H1 (cell line): Measurements from ENCODE around the gene ATPAF1. TPM values are rescaled to one million over a fixed set of nuclear protein-coding genes. Genes with fewer than 3 reads are reported as not detected.

Experiments used
- CTCF ChIA-PET: fragments of 300-600 bp; sonication (Branson Sonifier 250); formaldehyde crosslinking; loops from one replicate; lab custom pipeline; 2021; ENCODE audit not compliant: partially characterized antibody; lab: Charles Lee
- POLR2A ChIA-PET: fragments of 300-600 bp; sonication (Branson Sonifier 250); formaldehyde crosslinking; loops from one replicate; lab custom pipeline; 2021; ENCODE audit warnings: inconsistent platforms; ENCODE audit not compliant: partially characterized antibody; lab: Charles Lee
- DNase-seq, 2 experiments: peaks; one replicate each; pipeline versions ENCODE4 v3.0.0 to v3.0.0-alpha.2; 2010 to 2022; ENCODE audit warnings: low spot score in 2 of 2, low read depth in 1 of 2, mixed read lengths in 1 of 2
- FAIRE-seq: peaks from 2 replicates; lab custom pipeline; 2011; peaks lifted over from hg19 to GRCh38; lab: Jason Lieb, UNC
- H2AFZ ChIP-seq: 2 replicates; pipeline ENCODE4 v1.8.1; 2012; ENCODE audit warnings: low read length, inconsistent platforms
- H2AK5ac ChIP-seq: 2 replicates; pipeline ENCODE4 v1.6.1; 2013; ENCODE audit warnings: low read depth, low read length
- H2BK120ac ChIP-seq: replicated peaks from 2 replicates; pipeline ENCODE3; 2013; ENCODE audit warnings: low read depth, low read length, inconsistent platforms
- H2BK12ac ChIP-seq: 2 replicates; pipeline ENCODE4 v1.6.1; 2013; ENCODE audit warnings: low read depth, low read length
- H2BK15ac ChIP-seq: 2 replicates; pipeline ENCODE4 v1.6.1; 2013; ENCODE audit warnings: low read length
- H2BK20ac ChIP-seq: 2 replicates; pipeline ENCODE4 v1.6.1; 2013; ENCODE audit warnings: low read length
- H2BK5ac ChIP-seq: 2 replicates; pipeline ENCODE4 v1.6.1; 2013; ENCODE audit warnings: low read depth, low read length
- H3K14ac ChIP-seq: 2 replicates; pipeline ENCODE4 v1.6.1; 2013; ENCODE audit warnings: inconsistent platforms; ENCODE audit not compliant: insufficient read length
- H3K18ac ChIP-seq: 2 replicates; pipeline ENCODE4 v1.6.1; 2013; ENCODE audit warnings: low read length; ENCODE audit errors: extremely low read depth
- H3K23ac ChIP-seq: 2 replicates; pipeline ENCODE4 v1.6.1; 2013; ENCODE audit warnings: inconsistent platforms; ENCODE audit not compliant: insufficient read length
- H3K23me2 ChIP-seq: 2 replicates; pipeline ENCODE4 v1.6.1; 2013; ENCODE audit warnings: low read depth, low read length
- H3K27ac ChIP-seq: 2 replicates; pipeline ENCODE4 v1.6.1; 2011; ENCODE audit warnings: low read depth, low read length, inconsistent platforms
- H3K27me3 ChIP-seq, 4 experiments: replicated peaks in 1 of 4; 1 replicate in 1 of 4; 2 replicates in 3 of 4; pipeline versions ENCODE4 v1.6.1 to v1.8.1; 2011 to 2013; ENCODE audit warnings: low read length in 3 of 4, mild to moderate bottlenecking in 3 of 4, inconsistent platforms in 2 of 4, mixed read lengths in 2 of 4, moderate library complexity in 1 of 4; ENCODE audit not compliant: control insufficient read depth in 3 of 4, insufficient read depth in 3 of 4; ENCODE audit errors: extremely low read depth in 1 of 4
- H3K36me3 ChIP-seq, 4 experiments: 2 replicates each; pipeline versions ENCODE4 v1.6.1 to v1.8.1; 2011 to 2013; ENCODE audit warnings: mild to moderate bottlenecking in 4 of 4, low read length in 3 of 4, moderate library complexity in 2 of 4, control low read depth in 1 of 4, inconsistent platforms in 1 of 4; ENCODE audit not compliant: insufficient read depth in 4 of 4, control insufficient read depth in 2 of 4
- H3K4ac ChIP-seq: replicated peaks from 2 replicates; pipeline ENCODE3; 2013; ENCODE audit warnings: low read length, low read depth, mixed read lengths, inconsistent platforms; ENCODE audit not compliant: insufficient read length
- H3K4me1 ChIP-seq, 4 experiments: replicated peaks in 1 of 4; 1 replicate in 1 of 4; 2 replicates in 3 of 4; pipeline versions ENCODE4 v1.6.1 to v1.8.1; 2011 to 2013; ENCODE audit warnings: low read length in 3 of 4, inconsistent platforms in 2 of 4, mixed read lengths in 1 of 4; ENCODE audit not compliant: insufficient read depth in 4 of 4, control insufficient read depth in 3 of 4
- H3K4me2 ChIP-seq, 2 experiments: 2 replicates each; pipeline versions ENCODE4 v1.6.1 to v1.8.1; 2011 to 2013; ENCODE audit warnings: low read depth in 2 of 2, low read length in 2 of 2, control low read depth in 1 of 2, inconsistent platforms in 1 of 2, mild to moderate bottlenecking in 1 of 2; ENCODE audit not compliant: insufficient read depth in 1 of 2
- H3K4me3 ChIP-seq, 4 experiments: fragments of 200-600, 300-600 bp in 1 of 4; sonication (generic), shearing (Covaris generic), sonication (Bioruptor Twin) in 1 of 4; 2 replicates each; pipeline versions ENCODE4 v1.5.1 to v1.8.1; 2011 to 2016; ENCODE audit warnings: low read length in 4 of 4, low read depth in 3 of 4, control low read depth in 2 of 4, inconsistent platforms in 2 of 4, mild to moderate bottlenecking in 2 of 4, mixed read lengths in 1 of 4, moderate library complexity in 1 of 4; ENCODE audit not compliant: insufficient read depth in 2 of 4; ENCODE audit errors: extremely low read depth in 1 of 4
- H3K56ac ChIP-seq: replicated peaks from 2 replicates; pipeline ENCODE3; 2013; ENCODE audit warnings: low read depth, mild to moderate bottlenecking, mixed read lengths, low read length, inconsistent platforms; ENCODE audit not compliant: insufficient read length
- H3K79me1 ChIP-seq: 2 replicates; pipeline ENCODE4 v1.6.1; 2013; ENCODE audit warnings: low read depth, low read length, control low read depth
- H3K79me2 ChIP-seq, 2 experiments: 2 replicates each; pipeline versions ENCODE4 v1.6.1 to v1.8.1; 2012 to 2013; ENCODE audit warnings: low read length in 2 of 2, mild to moderate bottlenecking in 2 of 2, inconsistent platforms in 1 of 2; ENCODE audit not compliant: insufficient read depth in 2 of 2, control insufficient read depth in 1 of 2
- H3K9ac ChIP-seq, 4 experiments: replicated peaks in 1 of 4; 1 replicate in 1 of 4; 2 replicates in 3 of 4; pipeline versions ENCODE4 v1.6.1 to v1.8.1; 2011 to 2013; ENCODE audit warnings: low read depth in 3 of 4, low read length in 3 of 4, control low read depth in 2 of 4, mild to moderate bottlenecking in 2 of 4, moderate library complexity in 2 of 4, inconsistent platforms in 1 of 4; ENCODE audit errors: extremely low read depth in 1 of 4
- H3K9me3 ChIP-seq, 2 experiments: 2 replicates each; pipeline versions ENCODE4 v1.6.1 to v1.8.1; 2012 to 2013; ENCODE audit warnings: mild to moderate bottlenecking in 2 of 2, moderate library complexity in 2 of 2, control low read depth in 1 of 2, inconsistent platforms in 1 of 2, low read depth in 1 of 2, low read length in 1 of 2, mixed read lengths in 1 of 2; ENCODE audit not compliant: insufficient read depth in 2 of 2
- H4K20me1 ChIP-seq, 2 experiments: replicated peaks in 1 of 2; 2 replicates each; pipeline versions ENCODE3 to v1.8.1; 2011 to 2013; ENCODE audit warnings: inconsistent platforms in 2 of 2, low read length in 2 of 2, mild to moderate bottlenecking in 1 of 2; ENCODE audit not compliant: insufficient read depth in 2 of 2, control insufficient read depth in 1 of 2
- H4K5ac ChIP-seq: 2 replicates; pipeline ENCODE4 v1.6.1; 2013; ENCODE audit warnings: low read length, low read depth, mixed read lengths, inconsistent platforms; ENCODE audit not compliant: insufficient read length
- H4K8ac ChIP-seq: 2 replicates; pipeline ENCODE4 v1.8.0; 2013; ENCODE audit warnings: mild to moderate bottlenecking, moderate library complexity, low read length, inconsistent platforms; ENCODE audit not compliant: insufficient read depth; ENCODE audit errors: extremely low read depth
- H4K91ac ChIP-seq: replicated peaks from 2 replicates; pipeline ENCODE3; 2013; ENCODE audit warnings: low read length, mixed read lengths, inconsistent platforms; ENCODE audit not compliant: insufficient read length
- MAX ChIP-seq: IDR thresholded peaks from 2 replicates; pipeline ENCODE4 v1.6.1; 2012; ENCODE audit warnings: inconsistent platforms
- WGBS, 2 experiments: shearing (Covaris generic) in 1 of 2; methylation state at CpG; one replicate each; pipeline versions ENCODE4 v1.1.6 to v1.1.7; 2013 to 2015; ENCODE audit warnings: low lambda C conversion rate in 2 of 2, mixed read lengths in 2 of 2, inconsistent platforms in 1 of 2, low coverage in 1 of 2, missing lambda C conversion rate in 1 of 2; ENCODE audit not compliant: insufficient replicate concordance in 2 of 2, insufficient coverage in 1 of 2, insufficient read length in 1 of 2; ENCODE audit errors: extremely low coverage in 1 of 2, missing lambda C conversion rate in 1 of 2; 5-methylcytosine and 5-hydroxymethylcytosine counted together
- polyA plus RNA-seq, 7 experiments: library from polyadenylated mRNA; depleted of rRNA in 3 of 7; stranded (reverse) in 5 of 7; unstranded in 2 of 7; fragments of >200 nt in 5 of 7; fragments of 200-250 nt in 2 of 7; gene quantifications; 1 replicate in 5 of 7; 2 replicates in 1 of 7; 4 replicates in 1 of 7; pipeline versions ENCODE4 v1.2.1 to v1.2.3, GENCODE V29; 2011 to 2013; ENCODE audit warnings: missing spikeins in 2 of 7, mixed read lengths in 2 of 7
- total RNA-seq: library from RNA; stranded (reverse); fragmentation: NEBNext Ultra II Directional; extraction: Animal tissue kit (Norgen Biotek cat#: 25700); gene quantifications from 2 replicates; pipeline ENCODE4 v1.2.1, GENCODE V29; 2021

ATPAF1 gene
- total and polyA plus RNA-seq, 2 of the 8 experiments (the other 6 are each of a cell fraction or from before 2014, with no cell fraction given), result 46.7 to 55.9 TPM

- H3K4ac ChIP-seq, result no peak overlapping the region
- no peaks in the 10 kb centered on the region for H3K23me2 ChIP-seq
- TF ChIP-seq MAX, result no peak
- no peak overlapping the region for H3K23ac ChIP-seq
- H4K5ac ChIP-seq, result no peak overlapping the region
- no peaks in the 10 kb centered on the region for H3K79me2 ChIP-seq
- no peak overlapping the region for H2BK20ac ChIP-seq
- no peak overlapping the region for H3K56ac ChIP-seq
- H2BK15ac ChIP-seq, result no peak overlapping the region
- H3K79me1 ChIP-seq, result no peaks in the 10 kb centered on the region
- no peaks in the 10 kb centered on the region for H3K9me3 ChIP-seq
- CTCF ChIA-PET, result interaction anchor here (0.6 kb wide), 1 partner anchor 59 kb away, joined by 3 read pairs; no protein-coding TSS in a partner anchor
- H2BK5ac ChIP-seq, result no peak overlapping the region
- H3K4me3 ChIP-seq, result no peak overlapping the region
- no peak overlapping the region for H4K8ac ChIP-seq
- H4K91ac ChIP-seq, result no peak overlapping the region
- H2BK12ac ChIP-seq, result no peak overlapping the region
- H2AK5ac ChIP-seq, result no peak overlapping the region
- no peaks in the 10 kb centered on the region for H3K4me1 ChIP-seq
- no peak overlapping the region for H3K18ac ChIP-seq
- no peak overlapping the region for H3K4me2 ChIP-seq
- H3K14ac ChIP-seq, result no peak overlapping the region
- no peak overlapping the region for H3K27ac ChIP-seq
- no peak overlapping the region for H3K9ac ChIP-seq
- POLR2A ChIA-PET, result interaction anchor here (1.3 kb wide), 1 partner anchor 21 kb away, joined by 3 read pairs; the partner anchor contains the start of gene ATPAF1
- H3K36me3 ChIP-seq, result peaks cover 0 to 21% (median 10%) of the 10 kb centered on the region in 4 experiments; a peak in 4 of 8 replicates
- H3K27me3 ChIP-seq, result no peaks in the 10 kb centered on the region
- no peak overlapping the region for H2AFZ ChIP-seq
- H4K20me1 ChIP-seq, result no peaks in the 10 kb centered on the region
- DNase-seq, result no peak
- peak; percentile 24 for FAIRE-seq
- no peak overlapping the region for H2BK120ac ChIP-seq
- WGBS, 2 experiments, result 89% methylated on average over 2 of the region's 2 CpGs; no CpG with 5 or more reads in 1 of the 2 experiments
Measured at GRCh38 chr1:46646844-46647243, 21.3 kb downstream of the ATPAF1 start.
